HTERT RPE-1 (cell line): Measurements from ENCODE around the gene NECTIN1.

Source experiments
- in situ Hi-C: fragments of 300-500 bp; cut with MboI; formaldehyde crosslinking; loops from 4 replicates; pipeline ENCODE4 v1.14.3; 2020; ENCODE audit warnings: low sequenced_read_pairs

The NECTIN1 gene

GRCh38 chr11:119714189-119714588, 14.8 kb downstream of the NECTIN1 start:
- in situ Hi-C loops: no loop called here

- in situ Hi-C loops: no loop called here
Measured at GRCh38 chr11:119713359-119714040, 15.5 kb downstream of the NECTIN1 start.

- in situ Hi-C loops: no loop called here
Measured at GRCh38 chr11:119712459-119713358, 16.3 kb downstream of the NECTIN1 start.

- in situ Hi-C loops: no loop called here
Measured at GRCh38 chr11:119712006-119712405, 17.0 kb downstream of the NECTIN1 start.

- in situ Hi-C loops: no loop called here
Measured at GRCh38 chr11:119711476-119711875, 17.5 kb downstream of the NECTIN1 start.

- in situ Hi-C loops: no loop called here
Measured at GRCh38 chr11:119710417-119710816, 18.6 kb downstream of the NECTIN1 start.

GRCh38 chr11:119709638-119710346, 19.2 kb downstream of the NECTIN1 start:
- in situ Hi-C loops: no loop called here

GRCh38 chr11:119709171-119709570, 19.8 kb downstream of the NECTIN1 start:
- in situ Hi-C loops: no loop called here

- in situ Hi-C loops: no loop called here
Measured at GRCh38 chr11:119708384-119708783, 20.6 kb downstream of the NECTIN1 start.

- in situ Hi-C loops: no loop called here
Measured at GRCh38 chr11:119706887-119707286, 22.1 kb downstream of the NECTIN1 start.

- in situ Hi-C loops: no loop called here
Measured at GRCh38 chr11:119706029-119706428, 23.0 kb downstream of the NECTIN1 start.

GRCh38 chr11:119705362-119705761, 23.6 kb downstream of the NECTIN1 start:
- in situ Hi-C loops: no loop called here

- in situ Hi-C loops: no loop called here
Measured at GRCh38 chr11:119704849-119705248, 24.2 kb downstream of the NECTIN1 start.

- in situ Hi-C loops: no loop called here
Measured at GRCh38 chr11:119701591-119702549, 27.1 kb downstream of the NECTIN1 start.

- in situ Hi-C loops: no loop called here
Measured at GRCh38 chr11:119700536-119701346, 28.3 kb downstream of the NECTIN1 start.

- in situ Hi-C loops: no loop called here
Measured at GRCh38 chr11:119700030-119700429, 29.0 kb downstream of the NECTIN1 start.

GRCh38 chr11:119699227-119699626, 29.8 kb downstream of the NECTIN1 start:
- in situ Hi-C loops: no loop called here

- in situ Hi-C loops: no loop called here
Measured at GRCh38 chr11:119697882-119698281, 31.1 kb downstream of the NECTIN1 start.

- in situ Hi-C loops: no loop called here
Measured at GRCh38 chr11:119697445-119697844, 31.6 kb downstream of the NECTIN1 start.
